K562 (cell line): ENCODE measurements around the gene TLL1. TPM values are rescaled to one million over a fixed set of nuclear protein-coding genes. Genes with fewer than 3 reads are reported as not detected.

Source experiments
- ATAC-seq: fragments of 200-7000 bp; cut with Tn5 transposase; 3 replicates; pipeline ENCODE4 v1.9.1; 2020; ENCODE audit warnings: moderate library complexity
- BruUV-seq: library from RNA; stranded (reverse); fragments of 400-500 nt; replicated peaks from 2 replicates; lab custom pipeline; 2021; lab: Mats Ljungman, UMichigan
- CTCF ChIA-PET: fragments of 300-600 bp; formaldehyde crosslinking; extraction: SDS; loops from one replicate; lab custom pipeline; 2021; ENCODE audit warnings: low intra/inter-chr PET ratio; lab: Yijun Ruan, JAX
- POLR2A ChIA-PET: fragments of 300-600, 350-650 bp; sonication (Branson Sonifier 250); formaldehyde crosslinking; extraction: SDS; loops from one replicate; lab custom pipeline; 2021; ENCODE audit warnings: antibody characterized with exemption, inconsistent platforms; lab: Yijun Ruan, JAX
- DNase-seq, 4 experiments: peaks; one replicate each; pipeline versions ENCODE4 v3.0.0 to v3.0.0-alpha.2; 2011 to 2018; ENCODE audit warnings: low spot score in 3 of 4, mixed read lengths in 3 of 4; ENCODE audit errors: extremely low read depth in 1 of 4
- FAIRE-seq: peaks from 2 replicates; lab custom pipeline; 2011; peaks lifted over from hg19 to GRCh38; lab: Jason Lieb, UNC
- H2AFZ ChIP-seq: 2 replicates; pipeline ENCODE4 v1.6.0; 2011; ENCODE audit warnings: low read depth, low read length, control low read depth, inconsistent platforms
- H3K27ac ChIP-seq: fragments of 200-600 bp; 3 replicates; pipeline ENCODE4 v1.8.0; 2011; ENCODE audit warnings: low read depth, mild to moderate bottlenecking, control low read depth, inconsistent platforms, low read length, moderate library complexity, mixed read lengths; ENCODE audit errors: extremely low read depth
- H3K27me3 ChIP-seq, 2 experiments: fragments of 300-600 bp in 1 of 2; 2 replicates in 1 of 2; 3 replicates in 1 of 2; pipeline versions ENCODE4 v1.6.0 to v1.8.0; 2011; ENCODE audit warnings: inconsistent platforms in 2 of 2, low read length in 2 of 2, mild to moderate bottlenecking in 1 of 2, mixed read lengths in 1 of 2, moderate library complexity in 1 of 2; ENCODE audit not compliant: control insufficient read depth in 2 of 2, insufficient read depth in 2 of 2
- H3K36me3 ChIP-seq: fragments of 300-600 bp; 3 replicates; pipeline ENCODE4 v1.8.0; 2011; ENCODE audit warnings: mild to moderate bottlenecking, low read length, inconsistent platforms; ENCODE audit not compliant: control insufficient read depth, insufficient read depth
- H3K4me1 ChIP-seq, 2 experiments: fragments of 200-600 bp in 1 of 2; replicated peaks in 1 of 2; 2 replicates in 1 of 2; 3 replicates in 1 of 2; pipeline versions ENCODE4 v1.5.1 to v1.8.0; 2011; ENCODE audit warnings: inconsistent platforms in 2 of 2, low read length in 2 of 2, mild to moderate bottlenecking in 1 of 2, mixed read lengths in 1 of 2, moderate library complexity in 1 of 2; ENCODE audit not compliant: control insufficient read depth in 2 of 2, insufficient read depth in 2 of 2
- H3K4me2 ChIP-seq: 2 replicates; pipeline ENCODE4 v1.6.1; 2011; ENCODE audit warnings: low read length, control low read depth, inconsistent platforms, mixed read lengths; ENCODE audit not compliant: insufficient read depth
- H3K4me3 ChIP-seq: fragments of 200-600 bp; sonication (generic), shearing (Covaris generic); 2 replicates; pipeline ENCODE4 v1.5.1; 2016; ENCODE audit warnings: control low read depth, inconsistent platforms
- H3K79me2 ChIP-seq: fragments of 200-600 bp; 3 replicates; pipeline ENCODE4 v1.8.0; 2011; ENCODE audit warnings: low read length, inconsistent platforms; ENCODE audit not compliant: control insufficient read depth, insufficient read depth
- H3K9ac ChIP-seq, 2 experiments: 2 replicates each; pipeline versions ENCODE4 v1.6.0 to v1.6.1; 2011; ENCODE audit warnings: low read depth in 2 of 2, low read length in 2 of 2, control low read depth in 1 of 2, inconsistent platforms in 1 of 2, mild to moderate bottlenecking in 1 of 2, mixed read lengths in 1 of 2; ENCODE audit not compliant: insufficient read depth in 1 of 2
- H3K9me1 ChIP-seq: one replicate; pipeline ENCODE4 v1.6.0; 2011; ENCODE audit warnings: inconsistent platforms, mild to moderate bottlenecking, low read length, moderate library complexity; ENCODE audit not compliant: control insufficient read depth, insufficient read depth
- H3K9me3 ChIP-seq: replicated peaks from 2 replicates; pipeline ENCODE4 v1.5.1; 2011; ENCODE audit warnings: low read depth, low read length, inconsistent platforms; ENCODE audit not compliant: control insufficient read depth, insufficient read depth
- H4K20me1 ChIP-seq: replicated peaks from 2 replicates; pipeline ENCODE4 v1.6.1; 2011; ENCODE audit warnings: low read length, inconsistent platforms, mixed read lengths; ENCODE audit not compliant: control insufficient read depth, insufficient read depth
- ARID2 ChIP-seq: fragments of 450-650 bp; IDR thresholded peaks from 2 replicates; pipeline ENCODE4 v1.6.1; 2017; ENCODE audit warnings: antibody characterized with exemption, mild to moderate bottlenecking
- NFXL1 ChIP-seq: fragments of 450-650 bp; formaldehyde crosslinking; IDR thresholded peaks from 2 replicates; pipeline ENCODE4 v1.4.0; 2021; ENCODE audit warnings: mild to moderate bottlenecking
- RFX1 ChIP-seq: fragments of 450-650 bp; IDR thresholded peaks from 2 replicates; pipeline ENCODE4 v1.6.1; 2016; ENCODE audit warnings: mild to moderate bottlenecking, moderate library complexity
- SRSF7 ChIP-seq: fragments of 200-400 bp; formaldehyde crosslinking; optimal IDR thresholded peaks from 2 replicates; pipeline ENCODE3; 2017; ENCODE audit warnings: mild to moderate bottlenecking, low read depth, low read length
- TAF15 ChIP-seq: fragments of 200-400 bp; formaldehyde crosslinking; IDR thresholded peaks from 2 replicates; pipeline ENCODE4 v1.6.1; 2017; ENCODE audit warnings: mild to moderate bottlenecking, low read depth, low read length, moderate library complexity
- TRIM24 ChIP-seq, 2 experiments: fragments of 450-650 bp; IDR thresholded peaks; 2 replicates each; pipeline ENCODE4 v1.6.1; 2016
- XRCC3 ChIP-seq: fragments of 450-650 bp; IDR thresholded peaks from 2 replicates; pipeline ENCODE4 v1.6.1; 2017; ENCODE audit warnings: mild to moderate bottlenecking, moderate library complexity
- ZNF217 ChIP-seq: sonication (generic); formaldehyde crosslinking; IDR thresholded peaks from 2 replicates; pipeline ENCODE4 v1.8.0; 2022; ENCODE audit warnings: mild to moderate bottlenecking, missing genetic modification reagents
- WGBS: fragments of 100-300 bp; shearing (Covaris generic); methylation state at CpG from one replicate; pipeline ENCODE4 v1.1.6; 2016; ENCODE audit warnings: low coverage, mixed read lengths; ENCODE audit not compliant: insufficient coverage; ENCODE audit errors: missing lambda C conversion rate; 5-methylcytosine and 5-hydroxymethylcytosine counted together
- in situ Hi-C: fragments of 300-500 bp; cut with MboI; formaldehyde crosslinking; loops from 4 replicates; pipeline ENCODE4 v1.15.0; 2018; ENCODE audit warnings: inconsistent platforms, mixed read lengths
- intact Hi-C: fragments of 100-400 bp; cut with micrococcal nuclease; formaldehyde crosslinking; loops from 2 replicates; pipeline ENCODE4 v1.14.2; 2022
- polyA plus RNA-seq, 8 experiments: library from polyadenylated mRNA; depleted of rRNA in 4 of 8; stranded (reverse) in 5 of 8; unstranded in 3 of 8; fragments of >200 nt; fragmentation: Nextera tagmentation in 2 of 8; fragmentation: Illumina TruSeq in 1 of 8; extraction: Ambion mirVana in 2 of 8; extraction: Trizol in 1 of 8; gene quantifications; 2 replicates each; pipeline versions ENCODE4 v1.2.1 to v1.2.3, GENCODE V29; 2011 to 2014; ENCODE audit warnings: inconsistent platforms in 1 of 8, missing spikeins in 1 of 8
- total RNA-seq, 7 experiments: library from RNA; depleted of rRNA in 6 of 7; stranded (reverse); fragments of >200 nt in 6 of 7; fragmentation: Illumina TruSeq in 2 of 7; extraction: Trizol in 2 of 7; gene quantifications; 2 replicates each; pipeline versions ENCODE4 v1.2.1 to v1.2.3, GENCODE V29; 2011 to 2021; ENCODE audit warnings: low replicate concordance in 1 of 7
- TF ChIP-seq, protein P1 (sequence below): fragments of 250-450 bp; sonication (Bioruptor Pico); IDR thresholded peaks from 2 replicates; pipeline ENCODE4 v1.4.0; 2020; ENCODE audit warnings: borderline replicate concordance
- TF ChIP-seq, protein P2 (sequence below): fragments of 250-450 bp; sonication (Bioruptor Pico); IDR thresholded peaks from 2 replicates; pipeline ENCODE4 v1.5.0; 2021; ENCODE audit warnings: mild to moderate bottlenecking, borderline replicate concordance
- TF ChIP-seq, protein P3 (sequence below): fragments of 250-450 bp; sonication (Bioruptor Pico); IDR thresholded peaks from 2 replicates; pipeline ENCODE4 v1.5.0; 2020; ENCODE audit warnings: mild to moderate bottlenecking

TLL1 gene
- total and polyA plus RNA-seq, 9 of the 15 experiments (the other 6 are each of a cell fraction or from before 2014, with no cell fraction given): not detected

DNA sequence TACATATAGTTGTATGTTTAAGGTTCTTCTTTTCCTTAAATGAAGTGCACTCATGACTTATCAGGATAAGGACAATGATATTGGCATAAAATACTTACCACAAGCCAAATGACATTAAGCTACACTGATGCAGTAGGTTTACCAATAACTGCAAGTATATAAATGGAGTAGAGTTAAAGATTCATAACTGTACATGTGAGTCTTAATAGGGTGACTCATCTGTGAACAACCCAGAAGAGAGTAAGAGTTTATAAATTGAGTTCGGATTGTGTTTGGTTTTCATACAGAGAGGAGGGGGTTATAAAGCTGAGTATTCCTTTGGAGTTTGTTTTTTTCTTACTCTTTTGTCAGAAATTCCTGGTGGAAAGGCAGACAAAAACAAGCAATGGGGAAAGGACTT is 144.8 kb downstream of the TLL1 start:
- no peaks in the 10 kb centered on the region for H3K9me1 ChIP-seq
- CTCF ChIA-PET: no interaction called here
- POLR2A ChIA-PET: no interaction called here
- H3K79me2 ChIP-seq: no peaks in the 10 kb centered on the region
- no peak for FAIRE-seq
- no peak overlapping the region for H3K27ac ChIP-seq
- in situ Hi-C loops (no loop called here), intact Hi-C loops (no loop called here)
- H3K4me3 ChIP-seq: no peak overlapping the region
- no peak for ATAC-seq
- no peak for DNase-seq
- 0% methylated on average over 1 of the region's 1 CpG for WGBS
- no peaks in the 10 kb centered on the region for H3K9me3 ChIP-seq
- H3K9ac ChIP-seq: no peak overlapping the region
- H4K20me1 ChIP-seq: no peaks in the 10 kb centered on the region
- BruUV-seq: no TSS peak
- H3K27me3 ChIP-seq: no peaks in the 10 kb centered on the region
- H3K36me3 ChIP-seq: no peaks in the 10 kb centered on the region
- no peak overlapping the region for H2AFZ ChIP-seq
- H3K4me1 ChIP-seq: no peaks in the 10 kb centered on the region
- TF ChIP-seq NFXL1 (no peak), TRIM24 (IDR thresholded peaks at IDR 0.05) (no peak), ZNF217 (CRISPR knock-in tag) (no peak), ARID2 (no peak), RFX1 (no peak), TAF15 (no peak), XRCC3 (no peak), SRSF7 (no peak)
- TF ChIP-seq, protein P1, sequence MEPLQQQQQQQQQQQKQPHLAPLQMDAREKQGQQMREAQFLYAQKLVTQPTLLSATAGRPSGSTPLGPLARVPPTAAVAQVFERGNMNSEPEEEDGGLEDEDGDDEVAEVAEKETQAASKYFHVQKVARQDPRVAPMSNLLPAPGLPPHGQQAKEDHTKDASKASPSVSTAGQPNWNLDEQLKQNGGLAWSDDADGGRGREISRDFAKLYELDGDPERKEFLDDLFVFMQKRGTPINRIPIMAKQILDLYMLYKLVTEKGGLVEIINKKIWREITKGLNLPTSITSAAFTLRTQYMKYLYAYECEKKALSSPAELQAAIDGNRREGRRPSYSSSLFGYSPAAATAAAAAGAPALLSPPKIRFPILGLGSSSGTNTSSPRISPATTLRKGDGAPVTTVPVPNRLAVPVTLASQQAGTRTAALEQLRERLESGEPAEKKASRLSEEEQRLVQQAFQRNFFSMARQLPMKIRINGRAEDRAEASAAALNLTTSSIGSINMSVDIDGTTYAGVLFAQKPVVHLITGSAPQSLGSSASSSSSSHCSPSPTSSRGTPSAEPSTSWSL (CRISPR knock-in tag): no peak
- TF ChIP-seq, protein P2, sequence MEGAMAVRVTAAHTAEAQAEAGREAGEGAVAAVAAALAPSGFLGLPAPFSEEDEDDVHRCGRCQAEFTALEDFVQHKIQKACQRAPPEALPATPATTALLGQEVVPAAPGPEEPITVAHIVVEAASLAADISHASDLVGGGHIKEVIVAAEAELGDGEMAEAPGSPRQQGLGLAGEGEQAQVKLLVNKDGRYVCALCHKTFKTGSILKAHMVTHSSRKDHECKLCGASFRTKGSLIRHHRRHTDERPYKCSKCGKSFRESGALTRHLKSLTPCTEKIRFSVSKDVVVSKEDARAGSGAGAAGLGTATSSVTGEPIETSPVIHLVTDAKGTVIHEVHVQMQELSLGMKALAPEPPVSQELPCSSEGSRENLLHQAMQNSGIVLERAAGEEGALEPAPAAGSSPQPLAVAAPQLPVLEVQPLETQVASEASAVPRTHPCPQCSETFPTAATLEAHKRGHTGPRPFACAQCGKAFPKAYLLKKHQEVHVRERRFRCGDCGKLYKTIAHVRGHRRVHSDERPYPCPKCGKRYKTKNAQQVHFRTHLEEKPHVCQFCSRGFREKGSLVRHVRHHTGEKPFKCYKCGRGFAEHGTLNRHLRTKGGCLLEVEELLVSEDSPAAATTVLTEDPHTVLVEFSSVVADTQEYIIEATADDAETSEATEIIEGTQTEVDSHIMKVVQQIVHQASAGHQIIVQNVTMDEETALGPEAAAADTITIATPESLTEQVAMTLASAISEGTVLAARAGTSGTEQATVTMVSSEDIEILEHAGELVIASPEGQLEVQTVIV: no peak
- TF ChIP-seq, protein P3, sequence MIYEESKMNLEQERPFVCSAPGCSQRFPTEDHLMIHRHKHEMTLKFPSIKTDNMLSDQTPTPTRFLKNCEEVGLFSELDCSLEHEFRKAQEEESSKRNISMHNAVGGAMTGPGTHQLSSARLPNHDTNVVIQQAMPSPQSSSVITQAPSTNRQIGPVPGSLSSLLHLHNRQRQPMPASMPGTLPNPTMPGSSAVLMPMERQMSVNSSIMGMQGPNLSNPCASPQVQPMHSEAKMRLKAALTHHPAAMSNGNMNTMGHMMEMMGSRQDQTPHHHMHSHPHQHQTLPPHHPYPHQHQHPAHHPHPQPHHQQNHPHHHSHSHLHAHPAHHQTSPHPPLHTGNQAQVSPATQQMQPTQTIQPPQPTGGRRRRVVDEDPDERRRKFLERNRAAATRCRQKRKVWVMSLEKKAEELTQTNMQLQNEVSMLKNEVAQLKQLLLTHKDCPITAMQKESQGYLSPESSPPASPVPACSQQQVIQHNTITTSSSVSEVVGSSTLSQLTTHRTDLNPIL (CRISPR knock-in tag): no peak
- no peak overlapping the region for H3K4me2 ChIP-seq
